ENCODE data around the gene TTC39B. TPM values are rescaled to one million over a fixed set of nuclear protein-coding genes. Genes with fewer than 3 reads are reported as not detected.

TTC39B gene
- polyA plus RNA-seq, 1 experiment = 11.4 TPM

DNA sequence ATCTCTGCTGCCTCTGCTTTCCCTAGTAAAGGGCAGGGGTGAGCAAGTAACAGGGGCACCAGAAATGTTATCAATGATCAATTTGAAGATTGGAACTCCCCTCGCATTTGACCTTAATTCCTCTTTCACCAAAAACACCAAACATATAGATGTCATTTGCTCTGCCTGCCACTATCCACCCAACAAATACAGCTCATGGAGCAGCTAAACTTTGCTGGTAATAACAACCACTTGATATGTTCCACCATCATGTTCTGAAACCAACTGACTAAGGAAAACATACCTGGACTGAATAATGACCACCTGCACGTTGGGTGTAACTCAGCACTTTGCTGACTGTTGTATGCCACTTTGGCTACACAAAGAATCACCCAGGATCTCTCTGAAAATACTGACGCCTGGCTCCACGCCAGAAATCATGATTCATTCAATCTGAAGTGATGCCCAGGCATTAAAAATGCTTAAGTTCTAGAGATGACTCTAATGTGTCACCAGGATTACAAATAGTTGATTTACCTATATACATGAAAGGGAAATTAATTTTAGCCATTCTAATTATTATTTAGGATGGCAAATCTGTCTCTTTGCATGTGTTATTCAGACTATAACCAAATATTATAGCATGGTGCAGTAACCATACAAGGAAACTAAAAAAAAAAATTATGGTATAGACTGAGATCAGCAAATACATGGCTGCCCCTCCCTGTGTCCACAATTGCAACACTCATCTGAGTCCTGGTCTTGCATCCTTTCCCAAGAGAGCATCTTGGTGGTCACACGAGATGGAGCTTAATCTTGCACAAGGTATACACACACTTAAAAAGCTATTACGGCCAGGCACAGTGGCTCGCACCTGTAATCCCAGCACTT, 43.1 kb upstream of the TTC39B start:
- TF ChIP-seq, protein P1, sequence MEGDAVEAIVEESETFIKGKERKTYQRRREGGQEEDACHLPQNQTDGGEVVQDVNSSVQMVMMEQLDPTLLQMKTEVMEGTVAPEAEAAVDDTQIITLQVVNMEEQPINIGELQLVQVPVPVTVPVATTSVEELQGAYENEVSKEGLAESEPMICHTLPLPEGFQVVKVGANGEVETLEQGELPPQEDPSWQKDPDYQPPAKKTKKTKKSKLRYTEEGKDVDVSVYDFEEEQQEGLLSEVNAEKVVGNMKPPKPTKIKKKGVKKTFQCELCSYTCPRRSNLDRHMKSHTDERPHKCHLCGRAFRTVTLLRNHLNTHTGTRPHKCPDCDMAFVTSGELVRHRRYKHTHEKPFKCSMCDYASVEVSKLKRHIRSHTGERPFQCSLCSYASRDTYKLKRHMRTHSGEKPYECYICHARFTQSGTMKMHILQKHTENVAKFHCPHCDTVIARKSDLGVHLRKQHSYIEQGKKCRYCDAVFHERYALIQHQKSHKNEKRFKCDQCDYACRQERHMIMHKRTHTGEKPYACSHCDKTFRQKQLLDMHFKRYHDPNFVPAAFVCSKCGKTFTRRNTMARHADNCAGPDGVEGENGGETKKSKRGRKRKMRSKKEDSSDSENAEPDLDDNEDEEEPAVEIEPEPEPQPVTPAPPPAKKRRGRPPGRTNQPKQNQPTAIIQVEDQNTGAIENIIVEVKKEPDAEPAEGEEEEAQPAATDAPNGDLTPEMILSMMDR (IDR thresholded peaks at IDR 0.05; ENCODE audit: low read depth, low read length) = no peak
- no peak for DNase-seq (ENCODE audit: low read depth, low spot score)
- CTCF ChIA-PET = no interaction called here
- no peaks in the 10 kb centered on the region for H3K27me3 ChIP-seq (ENCODE audit: control insufficient read depth, insufficient read depth, low read length)
- H3K27ac ChIP-seq (ENCODE audit: low read depth, low read length) = no peak overlapping the region
- POLR2A ChIA-PET = no interaction called here
- H3K4me3 ChIP-seq (ENCODE audit: low read depth, low read length) = no peak overlapping the region
- no peaks in the 10 kb centered on the region for H3K9me3 ChIP-seq (ENCODE audit: control insufficient read depth, insufficient read depth, low read length)

DNA sequence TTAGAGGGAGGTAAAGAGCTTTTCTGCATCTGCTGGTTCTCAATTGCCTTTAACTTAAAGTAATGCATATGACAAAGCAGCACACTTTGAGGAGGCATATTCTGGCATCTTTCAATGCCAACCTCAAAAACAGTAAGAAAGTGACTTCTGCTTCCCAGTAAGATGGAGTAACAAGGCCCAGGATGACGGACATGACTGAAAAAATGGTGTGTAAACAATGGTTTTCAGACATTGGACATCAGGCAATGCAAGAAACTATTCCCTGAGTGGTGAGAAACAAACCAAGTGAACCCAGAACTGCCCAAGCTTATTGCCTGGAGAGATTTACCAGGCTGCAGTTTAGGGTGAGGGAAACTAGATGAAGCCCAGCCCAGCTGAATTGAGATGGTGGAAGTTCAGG, 39.8 kb upstream of the TTC39B start:
- ChIA-PET CTCF (no interaction called here), POLR2A (no interaction called here)
- Histone ChIP-seq H3K27me3 (ENCODE audit: control insufficient read depth, insufficient read depth, low read length) (peaks cover 2% of the 10 kb centered on the region), H3K9me3 (ENCODE audit: control insufficient read depth, insufficient read depth, low read length) (no peaks in the 10 kb centered on the region), H3K4me3 (ENCODE audit: low read depth, low read length) (no peak overlapping the region), H3K27ac (ENCODE audit: low read depth, low read length) (no peak overlapping the region)
- no peak for DNase-seq (ENCODE audit: low read depth, low spot score)
- TF ChIP-seq, protein P1 (IDR thresholded peaks at IDR 0.05; ENCODE audit: low read depth, low read length) = 0 out of 2 replicates have a peak, but pooled peaks have one; percentile 3

DNA sequence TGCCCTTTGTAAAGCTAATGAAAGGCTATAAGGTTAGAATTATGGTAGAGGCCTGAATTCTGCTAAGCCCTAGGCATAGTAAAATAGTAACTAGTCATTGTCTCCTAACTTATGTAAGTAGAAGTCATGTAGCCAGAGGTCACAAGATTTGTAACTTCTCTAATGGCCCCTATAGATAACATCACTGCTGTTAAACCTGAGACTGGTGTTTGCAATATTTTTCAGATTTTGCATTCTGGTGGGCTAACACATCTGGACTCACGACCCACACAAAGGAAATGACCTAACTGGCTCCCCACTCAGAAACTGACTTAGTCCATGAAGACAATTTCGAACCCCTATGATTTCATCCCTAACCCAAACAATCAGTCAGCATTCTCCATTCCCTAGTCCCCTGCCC, 37.2 kb upstream of the TTC39B start:
- DNase-seq (ENCODE audit: low read depth, low spot score) = no peak
- no peak overlapping the region for H3K27ac ChIP-seq (ENCODE audit: low read depth, low read length)
- H3K4me3 ChIP-seq (ENCODE audit: low read depth, low read length) = no peak overlapping the region
- ChIA-PET CTCF (no interaction called here), POLR2A (no interaction called here)
- no peaks in the 10 kb centered on the region for H3K9me3 ChIP-seq (ENCODE audit: control insufficient read depth, insufficient read depth, low read length)
- peaks cover 4% of the 10 kb centered on the region for H3K27me3 ChIP-seq (ENCODE audit: control insufficient read depth, insufficient read depth, low read length)
- TF ChIP-seq, protein P1 (IDR thresholded peaks at IDR 0.05; ENCODE audit: low read depth, low read length) = no peak

DNA sequence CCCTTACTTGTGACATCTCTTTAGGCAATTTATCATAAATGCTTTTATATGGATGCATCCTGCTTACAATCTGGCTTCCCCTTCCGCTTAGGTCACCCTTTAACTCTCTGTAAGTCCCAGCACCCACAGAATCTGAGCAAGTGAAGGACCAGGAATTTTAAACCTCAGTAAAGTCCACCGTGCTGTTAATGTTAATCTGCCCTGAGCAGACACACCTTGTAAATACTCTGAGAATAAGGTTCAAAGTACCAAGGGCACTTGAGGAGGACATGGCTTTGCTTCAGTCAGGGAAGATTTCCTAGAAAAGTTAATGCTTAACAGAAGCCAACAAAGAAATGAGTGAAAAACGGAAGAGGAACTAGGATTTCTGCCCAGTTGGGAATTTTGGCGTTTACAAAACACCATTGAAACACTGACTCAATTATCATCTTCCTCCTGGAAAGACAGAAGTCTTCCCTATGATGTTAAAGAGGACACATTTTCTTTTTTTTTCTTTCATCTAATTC, 26.4 kb upstream of the TTC39B start:
- TF ChIP-seq, protein P1 (IDR thresholded peaks at IDR 0.05; ENCODE audit: low read depth, low read length) = no peak
- CTCF ChIA-PET = no interaction called here
- Histone ChIP-seq H3K27ac (ENCODE audit: low read depth, low read length) (no peak overlapping the region), H3K27me3 (ENCODE audit: control insufficient read depth, insufficient read depth, low read length) (peaks cover 13% of the 10 kb centered on the region), H3K9me3 (ENCODE audit: control insufficient read depth, insufficient read depth, low read length) (no peaks in the 10 kb centered on the region), H3K4me3 (ENCODE audit: low read depth, low read length) (no peak overlapping the region)
- no peak for DNase-seq (ENCODE audit: low read depth, low spot score)
- POLR2A ChIA-PET = no interaction called here

DNA sequence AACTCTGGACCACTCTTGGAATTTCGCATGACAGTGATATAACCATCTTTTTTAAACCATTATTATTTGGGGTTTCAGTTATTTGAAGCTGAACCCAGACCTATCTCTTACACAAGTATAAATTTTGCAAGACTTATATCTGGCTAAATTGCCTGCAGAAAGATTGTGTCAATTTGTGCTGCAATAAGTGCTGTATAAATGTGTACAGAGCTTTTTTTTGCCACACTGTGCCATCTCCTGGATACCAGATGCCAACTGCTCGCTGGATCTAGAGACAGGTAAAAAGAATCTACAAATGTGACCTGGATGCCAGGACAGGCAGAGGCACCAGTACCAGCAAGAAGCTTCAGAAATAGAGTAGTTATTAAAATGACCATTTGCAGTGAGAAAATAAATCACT, 25.9 kb upstream of the TTC39B start:
- Histone ChIP-seq H3K9me3 (ENCODE audit: control insufficient read depth, insufficient read depth, low read length) (no peaks in the 10 kb centered on the region), H3K27me3 (ENCODE audit: control insufficient read depth, insufficient read depth, low read length) (peaks cover 13% of the 10 kb centered on the region), H3K27ac (ENCODE audit: low read depth, low read length) (no peak overlapping the region), H3K4me3 (ENCODE audit: low read depth, low read length) (no peak overlapping the region)
- ChIA-PET CTCF (no interaction called here), POLR2A (no interaction called here)
- DNase-seq (ENCODE audit: low read depth, low spot score) = no peak
- TF ChIP-seq, protein P1 (IDR thresholded peaks at IDR 0.05; ENCODE audit: low read depth, low read length) = no peak
